Endometrial microvascular endothelial cells (primary cell): ENCODE measurements around the gene CLIP1. TPM values are rescaled to one million over a fixed set of nuclear protein-coding genes. Genes with fewer than 3 reads are reported as not detected.
"Not testable (repeated sequence)": the region's sequence is repeated elsewhere in the genome, so short reads cannot be mapped to it uniquely, and the experiment has no call there.

ENCODE experiments used
- in situ Hi-C: cut with HindIII; loops from 2 replicates; pipeline ENCODE4 v1.10.0; 2017; ENCODE audit warnings: low sequenced_read_pairs, low pct_unique_long_range_greater_than_20kb; ENCODE audit errors: inconsistent ontology term
- total RNA-seq: library from RNA; depleted of rRNA; stranded (reverse); fragments of >200 nt; gene quantifications from one replicate; pipeline ENCODE4 v1.2.3, GENCODE V29; 2015; ENCODE audit errors: inconsistent ontology term

Gene CLIP1
- total RNA-seq, 1 donor from 2014 or later, result 31.7 TPM

GRCh38 chr12:122366685-122367475 lies 55.6 kb downstream of the CLIP1 start:
- in situ Hi-C loops, result no loop called here

DNA sequence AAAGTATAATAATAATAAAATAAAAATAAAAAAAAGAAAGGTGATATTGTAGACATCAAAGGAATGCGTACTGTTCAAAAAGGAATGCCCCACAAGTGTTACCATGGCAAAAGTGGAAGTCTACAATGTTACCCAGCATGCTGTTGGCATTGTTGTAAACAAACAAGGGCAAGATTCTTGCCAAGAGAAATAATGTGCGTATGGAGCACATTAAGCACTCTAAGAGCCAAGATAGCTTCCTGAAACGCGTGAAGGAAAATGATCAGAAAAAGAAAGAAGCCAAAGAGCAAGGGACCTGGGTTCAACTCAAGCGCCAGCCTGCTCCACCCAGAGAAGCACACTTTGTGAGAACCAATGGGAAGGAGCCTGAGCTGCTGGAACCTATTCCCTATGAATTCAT lies 57.2 kb downstream of the CLIP1 start:
- in situ Hi-C loops, result not testable (repeated sequence)

- in situ Hi-C loops, result no loop called here
These were observed 58.7 kb downstream of the CLIP1 start for GRCh38 chr12:122363782-122364181.

DNA sequence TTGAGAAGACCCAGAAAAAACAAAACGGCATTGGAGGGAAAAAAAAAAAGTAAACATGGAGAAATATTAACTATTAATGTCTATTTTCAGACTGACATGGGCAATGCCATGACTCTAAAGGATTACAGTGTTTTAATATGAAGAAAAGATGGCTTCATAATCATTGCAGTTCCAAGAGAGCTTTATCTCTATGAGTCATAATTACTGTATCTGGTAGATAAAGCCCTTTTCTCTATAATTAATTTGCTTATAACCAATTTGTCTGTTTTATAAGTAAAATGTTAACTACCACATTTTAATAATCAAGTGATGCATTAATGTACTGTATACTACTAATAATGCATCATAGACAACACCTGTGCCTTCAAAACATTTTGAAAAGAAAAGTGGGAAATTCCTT lies 59.7 kb downstream of the CLIP1 start:
- in situ Hi-C loops, result no loop called here

GRCh38 chr12:122358403-122358802 lies 64.1 kb downstream of the CLIP1 start:
- in situ Hi-C loops, result not testable (repeated sequence)

GRCh38 chr12:122357536-122357935 lies 64.9 kb downstream of the CLIP1 start:
- in situ Hi-C loops, result not testable (repeated sequence)

DNA sequence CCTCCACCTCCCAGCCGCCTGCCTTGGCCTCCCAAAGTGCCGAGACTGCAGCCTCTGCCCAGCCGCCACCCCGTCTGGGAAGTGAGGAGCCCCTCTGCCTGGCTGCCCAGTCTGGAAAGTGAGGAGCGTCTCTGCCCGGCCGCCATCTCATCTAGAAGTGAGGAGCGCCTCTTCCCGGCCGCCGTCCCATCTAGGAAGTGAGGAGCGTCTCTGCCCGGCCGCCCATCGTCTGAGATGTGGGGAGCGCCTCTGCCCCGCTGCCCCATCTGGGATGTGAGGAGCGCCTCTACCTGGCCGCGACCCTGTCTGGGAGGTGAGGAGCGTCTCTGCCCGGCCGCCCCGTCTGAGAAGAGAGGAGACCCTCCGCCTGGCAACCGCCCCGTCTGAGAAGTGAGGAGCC lies 65.5 kb downstream of the CLIP1 start:
- in situ Hi-C loops, result not testable (repeated sequence)

- in situ Hi-C loops, result no loop called here
These were observed 66.3 kb downstream of the CLIP1 start for GRCh38 chr12:122356192-122356635.

GRCh38 chr12:122355706-122356105 lies 66.8 kb downstream of the CLIP1 start:
- in situ Hi-C loops, result no loop called here

- in situ Hi-C loops, result no loop called here
These were observed 67.4 kb downstream of the CLIP1 start for GRCh38 chr12:122354958-122355641.

DNA sequence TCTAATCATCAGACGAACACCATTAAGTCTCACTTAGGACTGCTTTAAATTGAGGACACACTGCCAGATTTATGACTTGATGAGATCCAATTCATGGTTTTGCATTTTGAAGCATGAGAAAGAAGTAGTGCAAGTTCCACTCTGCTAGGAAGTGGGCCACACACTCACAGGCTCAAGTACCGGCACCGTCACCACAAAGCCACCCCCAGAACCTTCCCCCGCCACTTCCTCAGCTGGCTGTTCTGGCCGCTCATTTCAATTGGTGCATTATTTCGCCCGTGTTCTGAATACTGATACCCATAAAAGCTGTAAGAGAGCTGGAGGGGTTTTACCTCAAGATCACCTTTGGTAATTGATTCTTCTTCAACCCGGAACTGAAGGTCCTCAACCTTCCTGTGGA lies 70.1 kb downstream of the CLIP1 start:
- in situ Hi-C loops, result no loop called here

- in situ Hi-C loops, result no loop called here
These were observed 72.2 kb downstream of the CLIP1 start for GRCh38 chr12:122350141-122350848.

DNA sequence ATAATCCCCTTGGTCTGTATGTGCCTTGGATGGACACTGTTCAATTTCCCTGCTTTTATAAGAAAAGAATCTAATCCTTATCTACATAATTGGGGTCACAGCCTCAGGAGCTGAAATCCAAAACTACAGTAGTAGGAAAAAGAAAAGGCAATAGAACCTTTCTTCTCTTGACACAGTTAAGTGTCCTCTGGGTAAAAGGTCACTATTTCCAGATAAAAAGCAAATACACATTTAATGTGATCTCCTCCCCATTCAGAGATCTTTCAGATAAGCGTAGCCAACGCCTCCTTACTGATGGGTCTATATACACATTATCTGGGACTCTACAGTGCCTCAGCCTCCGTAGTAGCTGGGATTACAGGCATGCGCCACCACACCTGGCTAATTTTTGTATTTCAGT lies 73.4 kb downstream of the CLIP1 start:
- in situ Hi-C loops, result no loop called here

GRCh38 chr12:122348505-122348904 lies 74.0 kb downstream of the CLIP1 start:
- in situ Hi-C loops, result no loop called here

DNA sequence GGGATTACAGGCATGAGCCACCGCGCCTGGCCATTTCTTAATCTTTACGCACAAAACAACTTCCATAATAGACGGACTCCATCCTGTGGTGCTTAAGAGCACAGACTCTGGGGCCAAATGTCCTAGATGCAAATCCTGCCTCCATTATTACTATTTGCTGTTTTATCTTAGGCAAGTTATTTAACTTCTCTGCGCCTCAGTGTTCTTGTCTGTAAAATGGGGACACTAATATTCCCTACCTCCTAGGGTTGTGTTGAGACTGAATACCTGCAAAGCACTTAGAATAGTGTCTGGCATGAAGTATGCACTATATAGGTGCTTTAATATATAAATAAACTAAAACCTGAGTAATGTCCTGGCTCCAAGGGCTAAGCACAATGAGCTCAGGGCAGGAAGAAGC lies 76.4 kb downstream of the CLIP1 start:
- in situ Hi-C loops, result no loop called here

- in situ Hi-C loops, result no loop called here
These were observed 77.4 kb downstream of the CLIP1 start for GRCh38 chr12:122345042-122345441.

DNA sequence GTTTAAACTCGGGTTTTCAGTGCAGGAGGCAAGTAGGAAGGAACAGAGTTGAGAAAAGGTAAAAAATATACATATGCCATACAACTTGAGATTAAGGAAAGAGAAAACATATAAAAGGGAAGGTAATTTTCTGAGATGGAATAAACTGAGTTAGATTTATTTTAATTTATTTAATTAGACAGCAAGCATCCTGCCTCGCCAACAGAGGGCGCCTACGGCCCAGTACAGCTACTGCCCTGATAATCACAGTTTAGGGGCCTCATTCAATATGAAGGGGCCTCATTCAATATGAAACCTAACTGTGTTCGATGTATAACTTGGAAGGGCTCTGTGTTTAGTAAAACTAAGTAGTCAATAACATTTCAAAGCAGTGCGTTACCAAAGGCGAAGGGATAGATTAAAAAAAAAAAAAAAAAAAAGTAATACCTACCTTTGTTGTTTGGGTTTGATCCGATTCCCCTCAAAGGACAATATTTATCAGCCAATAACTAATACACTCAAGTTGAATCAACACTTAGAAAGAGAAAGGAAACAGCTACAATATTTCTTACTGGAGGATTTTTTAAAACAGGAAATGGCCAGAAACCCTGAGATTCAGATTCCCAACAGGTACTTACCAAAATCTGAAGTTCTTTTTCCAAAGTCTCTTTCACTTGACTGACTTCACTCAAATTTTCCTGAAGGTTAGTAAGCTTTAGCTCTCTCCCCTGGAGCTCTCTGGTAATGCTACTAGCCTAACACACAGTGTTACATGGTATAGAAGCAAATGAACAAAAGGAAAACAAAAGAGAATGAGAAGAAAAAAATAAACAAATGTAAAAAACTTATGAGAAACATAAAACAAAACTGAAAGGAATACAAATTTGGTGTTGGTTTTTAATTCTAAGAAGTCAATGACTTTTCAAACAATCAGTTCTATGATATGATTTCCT lies 86.2 kb downstream of the CLIP1 start:
- in situ Hi-C loops, result no loop called here

- in situ Hi-C loops, result no loop called here
These were observed 89.1 kb downstream of the CLIP1 start for GRCh38 chr12:122333142-122334087.
